ENCODE data around the gene PTPRK. TPM values are rescaled to one million over a fixed set of nuclear protein-coding genes. Genes with fewer than 3 reads are reported as not detected.
"Not testable (repeated sequence)": the region's sequence is repeated elsewhere in the genome, so short reads cannot be mapped to it uniquely, and the experiment has no call there.

The PTPRK gene
- polyA plus RNA-seq, 3 donors: 3.1 to 18.6 (median 11.3) TPM

GRCh38 chr6:127996925-127997324 is 523.5 kb downstream of the PTPRK start:
- WGBS, 3 donors: 85 to 91% (median 86%) methylated on average over 3 of the region's 3 CpGs
- H3K27ac ChIP-seq (ENCODE audit: low read depth, low read length): no peak overlapping the region

GRCh38 chr6:127992144-127992543 is 528.3 kb downstream of the PTPRK start:
- 90 to 94% (median 94%) methylated on average over 1 of the region's 1 CpG for WGBS, 3 donors

GRCh38 chr6:127990074-127990473 is 530.3 kb downstream of the PTPRK start:
- no peak overlapping the region for H3K27ac ChIP-seq (ENCODE audit: low read depth, low read length)
- WGBS, 3 donors: 86 to 93% (median 93%) methylated on average over 1 of the region's 1 CpG

More at GRCh38 chr6:127992144-127992543, 528.3 kb downstream of the PTPRK start:
- H3K27ac ChIP-seq (ENCODE audit: low read depth, low read length): no peak overlapping the region

GRCh38 chr6:127980996-127981395 is 539.4 kb downstream of the PTPRK start:
- H3K27ac ChIP-seq (ENCODE audit: low read depth, low read length): no peak overlapping the region
- WGBS, 3 donors: 89 to 95% (median 92%) methylated on average over 5 of the region's 5 CpGs

GRCh38 chr6:127978185-127978584 is 542.2 kb downstream of the PTPRK start:
- 60 to 95% (median 62%) methylated on average over 2 of the region's 2 CpGs for WGBS, 3 donors
- H3K27ac ChIP-seq (ENCODE audit: low read depth, low read length): not testable (repeated sequence)

GRCh38 chr6:127976796-127977195 is 543.6 kb downstream of the PTPRK start:
- H3K27ac ChIP-seq (ENCODE audit: low read depth, low read length): no peak overlapping the region
- 96% methylated on average over 4 of the region's 4 CpGs for WGBS, 3 donors

GRCh38 chr6:127976111-127976510 is 544.3 kb downstream of the PTPRK start:
- H3K27ac ChIP-seq (ENCODE audit: low read depth, low read length): no peak overlapping the region
- 76 to 94% (median 77%) methylated on average over 3 of the region's 3 CpGs for WGBS, 3 donors

GRCh38 chr6:127972815-127973214 is 547.6 kb downstream of the PTPRK start:
- WGBS, 3 donors: 88 to 94% (median 94%) methylated on average over 8 of the region's 8 CpGs
- H3K27ac ChIP-seq (ENCODE audit: low read depth, low read length): no peak overlapping the region

- H3K27ac ChIP-seq (ENCODE audit: low read depth, low read length): no peak overlapping the region
- WGBS, 3 donors: 50 to 77% (median 74%) methylated on average over 4 of the region's 4 CpGs
Measured at GRCh38 chr6:127971945-127972391, 548.4 kb downstream of the PTPRK start.

- H3K27ac ChIP-seq (ENCODE audit: low read depth, low read length): no peak overlapping the region
- 91 to 95% (median 93%) methylated on average over 2 of the region's 2 CpGs for WGBS, 3 donors
Measured at GRCh38 chr6:127971386-127971785, 549.0 kb downstream of the PTPRK start.

GRCh38 chr6:127969701-127970100 is 550.7 kb downstream of the PTPRK start:
- WGBS, 3 donors: 81 to 87% (median 84%) methylated on average over 3 of the region's 3 CpGs
- H3K27ac ChIP-seq (ENCODE audit: low read depth, low read length): no peak overlapping the region

- 91 to 94% (median 91%) methylated on average over 1 of the region's 1 CpG for WGBS, 3 donors
Measured at GRCh38 chr6:127968394-127968793, 552.0 kb downstream of the PTPRK start.

GRCh38 chr6:127967708-127968107 is 552.7 kb downstream of the PTPRK start:
- 73 to 94% (median 80%) methylated on average over 3 of the region's 3 CpGs for WGBS, 3 donors
- no peak overlapping the region for H3K27ac ChIP-seq (ENCODE audit: low read depth, low read length)

More at GRCh38 chr6:127968394-127968793, 552.0 kb downstream of the PTPRK start:
- no peak overlapping the region for H3K27ac ChIP-seq (ENCODE audit: low read depth, low read length)

GRCh38 chr6:127966616-127967015 is 553.8 kb downstream of the PTPRK start:
- WGBS, 3 donors: 89 to 97% (median 96%) methylated on average over 1 of the region's 1 CpG
- no peak overlapping the region for H3K27ac ChIP-seq (ENCODE audit: low read depth, low read length)

- 88 to 89% (median 88%) methylated on average over 4 of the region's 4 CpGs for WGBS, 3 donors
- H3K27ac ChIP-seq (ENCODE audit: low read depth, low read length): no peak overlapping the region
Measured at GRCh38 chr6:127963495-127963894, 556.9 kb downstream of the PTPRK start.

GRCh38 chr6:127959869-127960268 is 560.5 kb downstream of the PTPRK start:
- WGBS, 3 donors: 76 to 86% (median 86%) methylated on average over 3 of the region's 3 CpGs
- no peak overlapping the region for H3K27ac ChIP-seq (ENCODE audit: low read depth, low read length)

GRCh38 chr6:127956956-127957355 is 563.4 kb downstream of the PTPRK start:
- WGBS, 3 donors: 60 to 64% (median 64%) methylated on average over 2 of the region's 2 CpGs
- H3K27ac ChIP-seq (ENCODE audit: low read depth, low read length): no peak overlapping the region

- WGBS, 3 donors: 80 to 84% (median 82%) methylated on average over 6 of the region's 6 CpGs
Measured at GRCh38 chr6:127956260-127956888, 564.0 kb downstream of the PTPRK start.

GRCh38 chr6:127954082-127954481 is 566.3 kb downstream of the PTPRK start:
- 92 to 98% (median 97%) methylated on average over 4 of the region's 4 CpGs for WGBS, 3 donors
- no peak overlapping the region for H3K27ac ChIP-seq (ENCODE audit: low read depth, low read length)

More at GRCh38 chr6:127956260-127956888, 564.0 kb downstream of the PTPRK start:
- no peak overlapping the region for H3K27ac ChIP-seq (ENCODE audit: low read depth, low read length)

- 79 to 87% (median 84%) methylated on average over 4 of the region's 4 CpGs for WGBS, 3 donors
- H3K27ac ChIP-seq (ENCODE audit: low read depth, low read length): no peak overlapping the region
Measured at GRCh38 chr6:127952831-127953230, 567.6 kb downstream of the PTPRK start.

Measured in adipose tissue (tissue), 3 donors.